H54 (cell line): ENCODE measurements around the gene PAQR9.

ENCODE experiments used
- DNase-seq: peaks from one replicate; pipeline ENCODE4 v3.0.0; 2011; ENCODE audit warnings: low spot score, mixed read lengths; ENCODE audit not compliant: insufficient read length
- FAIRE-seq: peaks from 3 replicates; lab custom pipeline; 2011; peaks lifted over from hg19 to GRCh38; lab: Jason Lieb, UNC
- POLR2A ChIP-seq: IDR thresholded peaks from 2 replicates; pipeline ENCODE4 v1.6.1; 2011; ENCODE audit warnings: low read depth, mild to moderate bottlenecking, low read length

Gene PAQR9

GRCh38 chr3:142963516-142964448 is at the start of gene PAQR9:
PAQR9 (minus strand) TSS chr3:142963674; CDS start chr3:142963336, 338 bp downstream.
- DNase-seq (no peak), FAIRE-seq (no peak)
- no peak for TF ChIP-seq POLR2A

DNA sequence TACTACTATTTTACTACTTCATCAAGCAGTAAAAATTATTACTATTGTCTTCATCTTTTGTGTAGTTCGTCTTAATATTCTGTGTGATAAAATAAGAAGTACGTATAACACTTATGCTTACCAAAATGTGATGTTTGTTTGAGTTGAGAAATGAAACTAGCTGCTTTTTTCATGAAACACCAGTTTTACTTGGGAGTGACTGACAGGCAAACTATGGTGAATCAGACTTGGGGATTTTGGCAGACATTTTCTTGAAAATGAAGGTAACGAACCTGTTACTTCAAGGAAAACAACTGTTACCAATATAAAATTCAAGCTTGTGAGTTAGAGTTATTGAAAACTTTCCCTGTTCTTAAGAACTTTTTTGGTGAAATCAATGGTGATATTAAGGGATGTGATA is 48.2 kb upstream of the PAQR9 start:
- FAIRE-seq, result peak; percentile 27
- TF ChIP-seq POLR2A, result no peak
- DNase-seq, result no peak

GRCh38 chr3:143010024-143010423 is 46.5 kb upstream of the PAQR9 start:
- FAIRE-seq (peak; percentile 75), DNase-seq (no peak)
- no peak for TF ChIP-seq POLR2A

GRCh38 chr3:143004823-143005222 is 41.3 kb upstream of the PAQR9 start:
- no peak for TF ChIP-seq POLR2A
- no peak for FAIRE-seq
- DNase-seq, result no peak

- DNase-seq, result no peak
- no peak for TF ChIP-seq POLR2A
- no peak for FAIRE-seq
These were observed 39.3 kb upstream of the PAQR9 start for GRCh38 chr3:143002727-143003126.

- FAIRE-seq, result peak; percentile 36
- no peak for DNase-seq
- TF ChIP-seq POLR2A, result no peak
These were observed 38.7 kb upstream of the PAQR9 start for GRCh38 chr3:143002083-143002712.

DNA sequence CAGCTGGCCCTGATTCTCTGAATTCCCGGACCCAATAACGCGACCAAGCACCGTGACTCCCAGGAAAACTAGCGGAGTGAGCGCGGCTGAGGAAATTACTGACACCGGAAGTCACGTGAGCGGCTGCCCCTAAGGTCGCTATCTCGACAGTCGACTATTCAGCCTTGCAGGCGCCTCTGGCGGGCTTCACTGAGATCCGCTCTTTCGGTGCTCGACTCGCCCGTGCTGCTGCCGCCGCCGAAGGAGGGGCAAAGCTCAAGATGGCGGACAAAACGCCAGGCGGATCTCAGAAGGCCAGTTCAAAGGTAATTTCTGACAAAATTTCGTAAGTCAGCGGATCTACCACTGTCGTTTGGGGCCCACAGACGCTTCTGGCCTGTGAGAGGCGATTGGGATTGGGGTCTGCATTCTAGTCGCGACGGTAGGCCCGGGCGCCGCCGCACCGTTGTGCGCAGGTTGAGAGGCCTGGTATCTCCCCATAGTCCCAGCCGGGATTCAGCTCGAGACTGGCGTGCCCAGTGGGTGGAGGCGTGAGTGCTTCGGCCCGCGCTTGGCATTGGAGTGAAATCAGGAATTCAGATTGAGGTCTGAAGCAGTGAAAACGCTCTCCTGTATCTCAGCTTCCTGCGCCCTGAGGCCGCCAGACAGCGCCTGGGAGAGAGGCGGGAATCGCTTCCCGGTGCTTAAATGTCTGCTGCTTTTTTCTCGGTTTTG is 38.1 kb upstream of the PAQR9 start, which contains the start of gene U2SURP:
Gene U2SURP, plus strand, starts transcription at position 202 of the 714 bp plus-strand sequence. Its CDS starts 59 bp downstream, at position 261.
- TF ChIP-seq POLR2A, result peak; percentile 72
- DNase-seq, result peak; percentile 82
- peak; percentile 96 for FAIRE-seq

GRCh38 chr3:143001034-143001368 is 37.5 kb upstream of the PAQR9 start:
- no peak for TF ChIP-seq POLR2A
- no peak for FAIRE-seq
- no peak for DNase-seq

DNA sequence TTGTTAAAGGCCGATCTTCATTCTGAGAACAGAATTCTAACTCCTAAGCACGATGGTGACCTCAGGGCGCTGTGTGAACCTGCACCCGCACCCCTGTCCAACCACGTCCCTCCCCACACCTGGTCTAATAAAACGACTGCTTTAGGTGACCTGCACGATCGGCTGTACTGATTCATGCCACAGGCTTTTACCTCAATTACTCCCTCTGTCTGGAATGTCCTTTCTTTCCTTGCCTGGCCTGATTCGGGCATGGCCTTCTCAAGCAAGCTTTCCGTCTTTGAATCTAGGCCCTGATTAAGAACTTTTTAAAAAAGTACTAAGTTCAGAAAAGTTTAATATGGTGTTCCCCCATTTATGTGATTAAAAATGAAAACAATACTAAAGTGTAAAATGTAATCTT is 37.1 kb upstream of the PAQR9 start:
- FAIRE-seq (no peak), DNase-seq (no peak)
- TF ChIP-seq POLR2A, result no peak

DNA sequence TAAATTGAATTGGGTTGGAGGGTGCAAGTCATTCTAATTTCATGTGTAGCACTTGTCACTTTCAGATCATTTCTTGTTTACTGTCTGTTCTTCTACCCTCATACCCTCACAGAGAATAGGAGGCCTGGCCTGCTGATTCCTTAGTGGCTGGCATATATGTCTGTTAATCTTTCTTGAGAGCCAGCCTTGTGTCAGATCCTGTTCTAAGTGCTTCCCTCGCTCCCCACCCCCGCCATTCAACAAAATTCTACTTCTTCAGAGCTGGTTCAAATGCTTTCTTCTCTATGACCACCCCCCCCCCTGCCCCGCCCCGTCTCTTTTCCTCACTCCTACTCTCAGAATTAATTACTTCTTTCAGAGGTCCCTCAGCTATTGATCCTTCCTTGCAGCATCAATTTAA is 36.4 kb upstream of the PAQR9 start:
- FAIRE-seq (no peak), DNase-seq (no peak)
- TF ChIP-seq POLR2A, result no peak

- DNase-seq (no peak), FAIRE-seq (no peak)
- TF ChIP-seq POLR2A, result no peak
These were observed 35.0 kb upstream of the PAQR9 start for GRCh38 chr3:142998439-142998838.

GRCh38 chr3:142997330-142997729 is 33.9 kb upstream of the PAQR9 start:
- no peak for TF ChIP-seq POLR2A
- FAIRE-seq (no peak), DNase-seq (no peak)

GRCh38 chr3:142993958-142994442 is 30.5 kb upstream of the PAQR9 start:
- TF ChIP-seq POLR2A, result no peak
- FAIRE-seq, result peak; percentile 98
- DNase-seq, result no peak

- DNase-seq, result no peak
- no peak for TF ChIP-seq POLR2A
- FAIRE-seq, result no peak
These were observed 28.8 kb upstream of the PAQR9 start for GRCh38 chr3:142992323-142992722.
